ENCODE data around the gene CIBAR2. TPM values are rescaled to one million over a fixed set of nuclear protein-coding genes. Genes with fewer than 3 reads are reported as not detected.

CIBAR2 gene
- total RNA-seq, 2 experiments from 2014 or later, result not detected

GRCh38 chr16:85137323-85138072, 25.2 kb upstream of the CIBAR2 start:
- Mint-ChIP-seq H3K27ac (no peak overlapping the region), H3K4me1 (peaks cover 2% of the 10 kb centered on the region), H3K9me3 (no peaks in the 10 kb centered on the region), H3K36me3 (no peaks in the 10 kb centered on the region), H3K27me3 (peaks cover 36% of the 10 kb centered on the region), H3K4me3 (no peak overlapping the region)
- DNase-seq, result no peak

- no peak overlapping the region for H3K27ac Mint-ChIP-seq
- DNase-seq, result no peak
- H3K27me3 Mint-ChIP-seq, result peaks cover 36% of the 10 kb centered on the region
- no peak overlapping the region for H3K4me3 Mint-ChIP-seq
- no peaks in the 10 kb centered on the region for H3K9me3 Mint-ChIP-seq
- no peaks in the 10 kb centered on the region for H3K36me3 Mint-ChIP-seq
- H3K4me1 Mint-ChIP-seq, result peaks cover 2% of the 10 kb centered on the region
Observed at GRCh38 chr16:85136702-85137322, 24.5 kb upstream of the CIBAR2 start.

- H3K27ac Mint-ChIP-seq, result no peak overlapping the region
- DNase-seq, result no peak
- peaks cover 36% of the 10 kb centered on the region for H3K27me3 Mint-ChIP-seq
- H3K9me3 Mint-ChIP-seq, result no peaks in the 10 kb centered on the region
- no peaks in the 10 kb centered on the region for H3K36me3 Mint-ChIP-seq
- peaks cover 2% of the 10 kb centered on the region for H3K4me1 Mint-ChIP-seq
- no peak overlapping the region for H3K4me3 Mint-ChIP-seq
Observed at GRCh38 chr16:85136213-85136701, 24.0 kb upstream of the CIBAR2 start.

GRCh38 chr16:85134789-85135142, 22.5 kb upstream of the CIBAR2 start:
- Mint-ChIP-seq H3K36me3 (no peaks in the 10 kb centered on the region), H3K27ac (no peak overlapping the region), H3K27me3 (peaks cover 36% of the 10 kb centered on the region), H3K9me3 (no peaks in the 10 kb centered on the region), H3K4me1 (peaks cover 2% of the 10 kb centered on the region), H3K4me3 (no peak overlapping the region)
- no peak for DNase-seq

GRCh38 chr16:85134076-85134788, 22.0 kb upstream of the CIBAR2 start:
- Mint-ChIP-seq H3K36me3 (no peaks in the 10 kb centered on the region), H3K4me3 (no peak overlapping the region)

GRCh38 chr16:85133290-85133599, 21.0 kb upstream of the CIBAR2 start:
- Mint-ChIP-seq H3K4me3 (no peak overlapping the region), H3K9me3 (no peaks in the 10 kb centered on the region), H3K27ac (no peak overlapping the region), H3K36me3 (no peaks in the 10 kb centered on the region), H3K4me1 (peaks cover 2% of the 10 kb centered on the region), H3K27me3 (peaks cover 22% of the 10 kb centered on the region)
- no peak for DNase-seq

More at GRCh38 chr16:85134076-85134788, 22.0 kb upstream of the CIBAR2 start:
- Mint-ChIP-seq H3K27ac (no peak overlapping the region), H3K4me1 (peaks cover 2% of the 10 kb centered on the region), H3K9me3 (no peaks in the 10 kb centered on the region), H3K27me3 (peaks cover 32% of the 10 kb centered on the region)
- no peak for DNase-seq

GRCh38 chr16:85132456-85133289, 20.4 kb upstream of the CIBAR2 start:
- no peak for DNase-seq
- Mint-ChIP-seq H3K36me3 (no peaks in the 10 kb centered on the region), H3K9me3 (no peaks in the 10 kb centered on the region), H3K4me1 (peaks cover 2% of the 10 kb centered on the region), H3K27me3 (peaks cover 17% of the 10 kb centered on the region), H3K4me3 (no peak overlapping the region), H3K27ac (no peak overlapping the region)

- H3K4me3 Mint-ChIP-seq, result no peak overlapping the region
Observed at GRCh38 chr16:85130705-85131028, 18.4 kb upstream of the CIBAR2 start.

GRCh38 chr16:85129876-85130704, 17.8 kb upstream of the CIBAR2 start:
- H3K27ac Mint-ChIP-seq, result no peak overlapping the region
- DNase-seq, result no peak
- H3K27me3 Mint-ChIP-seq, result no peaks in the 10 kb centered on the region
- no peaks in the 10 kb centered on the region for H3K36me3 Mint-ChIP-seq
- peaks cover 11% of the 10 kb centered on the region for H3K4me1 Mint-ChIP-seq
- no peaks in the 10 kb centered on the region for H3K9me3 Mint-ChIP-seq
- H3K4me3 Mint-ChIP-seq, result no peak overlapping the region

More at GRCh38 chr16:85130705-85131028, 18.4 kb upstream of the CIBAR2 start:
- H3K27me3 Mint-ChIP-seq, result no peaks in the 10 kb centered on the region
- DNase-seq, result no peak
- H3K36me3 Mint-ChIP-seq, result no peaks in the 10 kb centered on the region
- H3K9me3 Mint-ChIP-seq, result no peaks in the 10 kb centered on the region
- H3K27ac Mint-ChIP-seq, result no peak overlapping the region
- peaks cover 11% of the 10 kb centered on the region for H3K4me1 Mint-ChIP-seq

GRCh38 chr16:85128079-85128837, 16.0 kb upstream of the CIBAR2 start:
- H3K4me3 Mint-ChIP-seq, result no peak overlapping the region
- DNase-seq, result no peak
- no peaks in the 10 kb centered on the region for H3K27me3 Mint-ChIP-seq
- no peak overlapping the region for H3K27ac Mint-ChIP-seq
- H3K9me3 Mint-ChIP-seq, result no peaks in the 10 kb centered on the region
- peaks cover 14% of the 10 kb centered on the region for H3K4me1 Mint-ChIP-seq
- H3K36me3 Mint-ChIP-seq, result no peaks in the 10 kb centered on the region

GRCh38 chr16:85127379-85127723, 15.1 kb upstream of the CIBAR2 start:
- no peaks in the 10 kb centered on the region for H3K27me3 Mint-ChIP-seq
- DNase-seq, result no peak
- no peaks in the 10 kb centered on the region for H3K9me3 Mint-ChIP-seq
- H3K4me3 Mint-ChIP-seq, result no peak overlapping the region
- no peak overlapping the region for H3K27ac Mint-ChIP-seq
- H3K4me1 Mint-ChIP-seq, result peaks cover 14% of the 10 kb centered on the region
- H3K36me3 Mint-ChIP-seq, result no peaks in the 10 kb centered on the region

GRCh38 chr16:85126705-85127378, 14.6 kb upstream of the CIBAR2 start:
- Mint-ChIP-seq H3K27me3 (no peaks in the 10 kb centered on the region), H3K4me3 (no peak overlapping the region), H3K4me1 (peaks cover 14% of the 10 kb centered on the region), H3K9me3 (no peaks in the 10 kb centered on the region), H3K36me3 (no peaks in the 10 kb centered on the region), H3K27ac (peak overlapping the region; percentile 67)
- DNase-seq, result peak; percentile 36

- no peak overlapping the region for H3K4me3 Mint-ChIP-seq
- H3K36me3 Mint-ChIP-seq, result no peaks in the 10 kb centered on the region
- H3K27ac Mint-ChIP-seq, result no peak overlapping the region
- H3K9me3 Mint-ChIP-seq, result no peaks in the 10 kb centered on the region
- no peak for DNase-seq
- peaks cover 14% of the 10 kb centered on the region for H3K4me1 Mint-ChIP-seq
- no peaks in the 10 kb centered on the region for H3K27me3 Mint-ChIP-seq
Observed at GRCh38 chr16:85126394-85126704, 14.1 kb upstream of the CIBAR2 start.

Measured in activated naive CD8-positive, alpha-beta T cell treated with anti-CD3 and anti-CD28 coated beads for 36 hours (primary cell).